DMS79 treated with DMSO at 0.1 percent for 48 hours (cell line): ENCODE data around the gene FGF9.

Experiments used
- DNase-seq: peaks from one replicate; lab custom pipeline; 2025; lab: John Stamatoyannopoulos, UW

Gene FGF9

GRCh38 chr13:21710163-21710562 is 39.3 kb downstream of the FGF9 start:
- no peak for DNase-seq

DNA sequence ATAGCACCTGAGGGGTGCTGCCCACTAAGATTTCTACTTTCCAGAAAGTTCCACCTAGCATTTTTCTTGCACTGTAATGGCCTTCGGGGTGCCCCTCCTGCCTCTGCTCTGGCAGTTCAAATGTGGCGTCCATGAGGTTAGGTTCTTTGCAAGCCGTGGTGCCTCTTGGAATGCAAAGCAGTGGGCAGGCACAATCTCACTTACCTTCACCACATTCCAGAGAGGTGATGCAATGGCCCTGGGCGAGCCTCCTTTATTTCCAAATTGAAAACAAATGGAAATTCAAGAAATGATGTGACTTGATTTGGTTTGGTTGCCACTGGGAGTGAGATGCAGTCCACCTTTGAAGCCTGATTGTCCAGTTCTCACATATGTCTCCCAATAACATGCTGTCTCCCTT is 46.9 kb downstream of the FGF9 start:
- no peak for DNase-seq

GRCh38 chr13:21719463-21719862 is 48.6 kb downstream of the FGF9 start:
- DNase-seq, result no peak

DNA sequence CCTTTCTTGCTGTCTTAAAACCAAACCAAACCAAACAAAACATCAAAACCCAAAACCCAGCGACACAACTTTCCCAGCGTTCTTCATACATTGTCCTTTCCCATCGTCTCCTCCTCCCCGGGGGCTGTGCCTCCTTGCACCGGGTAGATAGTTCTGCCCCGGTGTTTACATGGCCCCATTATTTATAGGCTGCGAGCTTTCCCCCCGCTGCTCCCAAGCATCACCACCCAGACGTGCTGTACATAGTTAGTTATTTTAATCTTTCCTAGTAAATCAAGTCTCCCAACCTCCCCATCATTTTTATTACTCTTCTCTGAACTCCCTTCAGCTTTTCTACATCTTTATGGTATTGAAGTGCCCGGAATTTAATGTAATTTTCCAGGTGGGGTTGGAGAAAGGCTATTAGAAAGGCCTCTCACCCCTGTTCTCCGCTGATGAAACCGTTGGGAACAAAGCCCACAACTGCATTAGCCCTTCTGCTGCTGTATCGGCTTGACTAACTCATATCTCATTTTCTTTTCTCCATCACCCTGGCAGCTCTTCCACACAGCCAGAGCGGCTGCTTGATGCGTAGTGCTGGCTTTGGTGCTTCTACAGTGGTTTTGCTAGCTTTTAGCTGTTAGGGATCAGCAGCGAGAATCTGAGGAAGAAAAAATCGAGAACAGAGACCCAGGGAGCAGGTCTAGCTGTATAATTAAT is 53.1 kb downstream of the FGF9 start:
- no peak for DNase-seq

DNA sequence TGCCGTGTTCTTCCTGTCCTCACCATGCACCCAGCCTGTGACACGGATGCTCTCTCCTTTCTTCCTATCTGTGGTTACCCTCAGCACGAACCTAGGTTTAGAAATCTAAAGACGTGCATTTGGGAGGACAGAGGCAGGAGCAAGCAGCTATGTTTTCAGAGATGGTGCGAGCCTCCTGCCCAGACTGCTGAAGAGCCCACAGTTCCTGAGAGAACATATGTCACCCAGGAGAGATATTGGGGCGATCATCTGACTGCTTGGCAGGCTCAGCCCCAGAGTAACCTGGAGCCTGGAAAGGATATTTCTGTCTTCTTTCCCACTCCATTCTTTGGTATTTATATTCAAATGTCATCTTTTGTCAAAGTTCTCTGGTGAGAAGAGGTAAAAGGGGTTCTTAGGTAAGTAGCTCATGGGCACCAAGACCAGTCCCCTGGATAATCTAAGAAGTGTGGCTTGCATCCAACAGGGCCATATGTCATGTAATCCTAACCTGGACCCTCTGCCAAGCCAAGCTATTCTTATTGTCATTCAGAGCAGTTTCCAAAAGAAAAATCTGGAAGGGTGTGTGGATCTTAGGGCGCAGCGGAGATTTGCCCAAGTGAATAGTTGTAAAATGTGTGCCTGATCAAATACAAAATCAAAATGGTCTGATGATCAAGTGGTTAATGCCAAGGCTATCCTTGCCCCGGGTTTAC is 59.5 kb downstream of the FGF9 start:
- no peak for DNase-seq

DNA sequence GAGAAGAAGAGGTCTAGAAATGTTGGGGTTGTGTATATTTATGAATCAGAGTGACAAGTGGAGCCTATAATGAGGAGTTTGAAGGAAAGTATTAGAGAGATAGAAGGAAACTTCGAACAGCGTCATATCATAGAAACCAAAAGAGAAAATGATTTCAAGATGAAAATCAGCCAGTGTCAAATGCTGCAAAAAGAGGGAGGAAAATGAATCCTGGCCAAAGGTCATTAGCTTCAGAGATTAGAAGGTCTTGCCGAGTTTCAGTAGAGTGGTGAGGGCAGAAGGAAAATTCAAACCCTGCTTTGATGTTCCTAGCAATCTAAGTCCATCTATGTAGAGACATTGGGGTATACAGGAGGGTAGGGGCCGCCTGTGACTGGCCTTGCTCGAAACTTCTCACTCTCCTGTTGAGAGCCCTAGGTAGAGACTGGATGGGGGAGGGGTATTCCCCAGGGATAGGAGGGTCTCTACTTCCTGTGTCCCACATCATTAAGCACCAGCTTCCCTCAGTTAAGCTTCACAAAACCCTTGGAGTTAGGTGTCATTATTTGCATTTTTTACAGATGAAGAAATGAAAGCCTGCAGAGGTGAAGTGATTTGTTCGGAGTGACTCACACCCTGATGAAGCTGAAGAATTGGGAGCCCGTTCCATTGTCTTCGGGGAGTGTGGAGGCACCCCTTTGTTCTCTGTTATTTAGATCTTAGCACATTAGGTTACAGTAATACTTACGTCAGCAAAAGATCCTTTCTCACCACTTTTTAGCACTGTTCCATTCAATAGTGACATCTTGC is 62.8 kb downstream of the FGF9 start:
- DNase-seq, result no peak

DNA sequence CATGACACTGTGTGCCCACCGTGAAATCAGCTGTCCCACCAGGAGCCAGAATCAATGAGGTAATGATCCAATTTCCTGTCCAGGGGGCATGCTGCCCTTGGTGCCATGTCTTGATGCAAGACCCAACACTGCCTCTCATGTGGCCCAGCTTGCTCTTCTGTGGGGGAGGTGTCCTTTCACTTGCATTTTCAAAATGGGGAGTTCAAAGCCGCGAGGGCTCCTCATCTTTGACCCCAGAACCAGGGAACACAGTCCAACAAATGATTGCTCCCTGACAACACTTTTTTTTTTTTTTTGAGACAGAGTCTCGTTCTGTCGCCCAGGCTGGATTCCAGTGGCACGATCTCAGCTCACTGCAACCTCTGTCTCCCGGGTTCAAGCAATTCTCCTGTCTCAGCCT is 64.1 kb downstream of the FGF9 start:
- no peak for DNase-seq

DNA sequence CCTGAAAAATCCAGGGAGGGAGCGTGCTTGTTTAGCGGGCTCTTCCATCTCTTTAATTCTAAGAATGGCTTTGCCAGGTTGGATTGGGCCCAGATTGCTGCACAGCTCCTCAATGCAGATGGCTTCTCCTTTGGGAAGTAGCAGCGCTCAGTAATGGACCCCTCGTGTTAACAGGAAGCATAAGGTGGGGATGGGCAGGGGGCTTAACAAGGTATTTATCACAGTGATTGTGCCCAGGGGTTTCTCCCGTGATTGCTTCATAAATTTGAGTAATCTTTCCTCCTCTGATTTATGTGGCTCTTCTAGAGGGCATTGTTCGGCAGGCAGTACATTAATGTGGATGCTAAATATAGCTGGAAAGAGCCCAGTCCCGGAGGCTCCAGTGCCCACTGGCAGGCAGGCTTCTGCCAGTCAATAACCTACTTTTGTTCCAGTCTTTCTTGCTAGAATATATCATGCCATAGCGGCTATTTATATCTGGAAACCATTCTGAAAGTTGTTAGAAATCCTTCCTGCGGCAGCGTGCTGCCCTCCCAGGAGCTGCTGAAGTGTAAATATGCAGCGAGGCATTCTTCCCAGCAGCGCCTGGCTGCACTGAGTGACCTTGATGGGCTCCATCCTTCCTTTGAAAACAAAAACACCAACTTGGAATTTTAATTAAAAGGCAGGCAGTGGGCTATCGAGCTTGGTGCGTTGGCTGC is 65.0 kb downstream of the FGF9 start:
- DNase-seq, result no peak

GRCh38 chr13:21736926-21737325 is 66.1 kb downstream of the FGF9 start:
- DNase-seq, result no peak

- DNase-seq, result no peak
These were observed 67.8 kb downstream of the FGF9 start for GRCh38 chr13:21738630-21739029.

GRCh38 chr13:21739771-21740170 is 68.9 kb downstream of the FGF9 start:
- DNase-seq, result no peak

DNA sequence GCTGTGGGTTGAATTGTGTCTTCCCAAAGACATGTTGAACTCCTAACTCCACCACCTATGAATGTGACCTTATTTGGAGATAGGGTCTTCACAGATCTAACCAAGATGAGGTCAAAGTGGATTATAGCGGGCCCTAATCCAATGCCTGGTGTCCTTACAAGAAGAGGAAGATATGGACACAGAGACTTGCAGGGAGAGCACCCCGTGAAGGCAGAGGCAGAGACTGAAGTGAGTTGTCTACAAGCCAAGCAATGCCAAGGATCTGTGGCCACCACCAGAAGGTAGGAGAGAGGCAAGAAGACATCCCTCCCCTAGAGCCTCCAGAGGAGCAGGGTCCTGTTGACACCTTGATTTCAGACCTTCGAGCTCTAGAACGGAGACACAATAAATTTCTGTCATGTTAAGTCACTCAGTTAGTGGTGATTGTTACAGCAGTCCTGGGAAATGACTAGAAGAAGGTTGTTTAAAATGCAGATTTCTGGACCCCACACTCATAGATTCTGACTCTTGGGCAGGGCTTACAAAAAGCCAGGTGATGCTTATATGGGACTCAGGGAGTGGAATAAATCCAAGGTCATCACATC is 70.6 kb downstream of the FGF9 start:
- no peak for DNase-seq

DNA sequence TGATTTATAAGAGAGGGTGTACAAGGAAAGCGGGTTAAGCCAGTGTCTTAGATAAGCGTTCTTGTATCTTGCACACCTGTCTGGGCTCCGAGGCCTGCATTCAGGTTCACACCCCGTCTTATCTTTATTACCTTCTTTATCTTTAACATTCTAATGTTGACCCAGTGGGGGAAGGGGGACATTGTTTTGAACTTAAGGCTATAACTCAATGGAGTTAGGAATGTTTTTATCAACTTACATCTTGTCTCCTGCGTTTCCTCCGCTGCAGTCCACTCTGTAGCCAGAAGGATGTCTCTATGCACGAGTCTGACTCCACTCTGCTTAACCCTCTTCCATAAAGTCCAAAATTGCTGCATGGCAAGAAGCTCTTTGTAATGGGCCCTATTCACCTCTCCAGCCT is 71.2 kb downstream of the FGF9 start:
- DNase-seq, result no peak

- DNase-seq, result no peak
These were observed 73.3 kb downstream of the FGF9 start for GRCh38 chr13:21744149-21744548.

- DNase-seq, result no peak
These were observed 74.4 kb downstream of the FGF9 start for GRCh38 chr13:21745307-21745706.

DNA sequence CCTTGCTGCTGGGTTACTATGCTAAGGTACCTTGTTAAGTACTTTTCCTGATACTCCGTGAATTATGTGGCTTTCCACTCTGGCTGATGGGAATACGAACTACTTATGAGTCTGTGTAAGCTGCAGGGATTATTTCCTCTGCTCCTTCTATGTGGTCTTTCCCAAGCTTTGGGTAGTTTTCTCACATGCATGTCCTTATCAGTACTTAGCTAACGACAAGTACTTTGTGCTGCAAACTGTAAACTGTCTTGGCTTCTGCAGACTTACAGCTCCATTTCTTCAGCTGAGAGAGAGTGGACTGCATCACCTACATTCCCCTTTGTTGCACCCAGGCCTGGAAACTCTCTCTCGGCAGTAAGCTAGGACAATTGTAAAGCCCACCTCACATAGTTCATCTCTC is 76.6 kb downstream of the FGF9 start:
- DNase-seq, result no peak

DNA sequence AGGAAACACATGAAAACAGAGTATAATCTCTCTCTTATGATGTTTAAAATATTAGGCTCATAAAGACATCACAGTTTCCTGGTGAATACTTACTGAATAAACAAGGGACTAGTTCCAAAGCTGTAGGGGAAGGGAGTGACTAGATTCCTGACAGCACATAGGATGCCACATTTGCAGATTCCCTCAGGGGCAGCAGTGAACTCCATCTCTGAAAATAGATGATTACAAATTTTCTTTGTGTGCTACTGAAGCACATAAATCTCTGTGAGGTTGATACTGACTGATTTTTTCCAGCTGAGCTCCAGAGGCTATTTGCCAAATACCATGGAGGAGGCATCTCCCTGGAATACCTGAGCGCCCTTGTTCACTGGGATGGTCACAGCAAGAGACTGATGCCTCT is 77.3 kb downstream of the FGF9 start:
- no peak for DNase-seq

DNA sequence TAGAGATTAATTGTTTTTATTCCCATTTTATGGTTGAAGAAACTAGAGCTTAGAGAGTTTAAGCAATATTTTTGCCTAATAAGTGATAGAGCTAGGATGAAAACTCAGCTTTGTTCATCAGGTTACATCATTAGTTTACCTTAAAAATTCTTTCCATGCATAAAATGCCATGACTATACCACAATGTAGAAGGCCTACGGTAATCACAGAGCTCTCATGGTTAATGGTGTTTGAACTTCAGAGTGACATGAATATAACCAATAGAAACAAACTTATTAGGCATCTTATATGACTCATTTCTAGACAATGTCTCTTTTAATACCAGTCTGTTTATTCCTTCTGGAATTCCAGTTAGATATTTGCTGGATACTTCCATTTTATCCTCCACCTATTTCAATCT is 78.5 kb downstream of the FGF9 start:
- DNase-seq, result no peak

- DNase-seq, result no peak
These were observed 81.6 kb downstream of the FGF9 start for GRCh38 chr13:21752501-21752900.

DNA sequence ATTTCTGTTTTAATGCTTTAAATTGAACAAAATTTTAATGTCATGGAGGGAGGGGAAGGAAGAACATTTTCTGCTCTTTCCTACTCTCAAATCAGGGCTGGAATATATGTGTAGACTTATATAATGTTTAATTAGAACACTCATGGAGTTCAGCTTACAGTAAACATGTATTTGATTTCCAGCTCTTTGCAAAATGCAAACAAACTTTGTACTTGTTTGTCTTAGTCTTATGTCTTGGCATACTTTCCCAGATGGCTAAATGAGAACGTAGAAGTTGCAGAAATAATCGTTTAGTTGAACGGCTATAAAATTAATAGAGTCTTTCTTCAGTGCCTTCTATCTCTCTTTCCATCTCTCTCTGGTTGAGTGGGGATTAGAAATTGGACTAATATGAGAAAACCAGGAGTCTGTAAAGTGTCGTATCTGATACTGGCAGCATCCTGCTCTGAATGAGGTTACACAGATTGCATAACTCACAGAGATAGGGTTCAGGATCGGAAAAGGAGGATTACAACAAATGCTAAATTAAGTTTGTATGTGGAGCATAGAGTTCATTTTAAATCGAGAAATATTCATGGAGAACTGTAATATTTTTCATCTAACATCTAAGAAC is 82.3 kb downstream of the FGF9 start:
- no peak for DNase-seq
